K562 (cell line): ENCODE data around the gene DAPK1. TPM values are rescaled to one million over a fixed set of nuclear protein-coding genes. Genes with fewer than 3 reads are reported as not detected.

Source experiments
- ATAC-seq: fragments of 200-7000 bp; cut with Tn5 transposase; 3 replicates; pipeline ENCODE4 v1.9.1; 2020; ENCODE audit warnings: moderate library complexity
- BruUV-seq: library from RNA; stranded (reverse); fragments of 400-500 nt; replicated peaks from 2 replicates; lab custom pipeline; 2021; lab: Mats Ljungman, UMichigan
- CTCF ChIA-PET: fragments of 300-600 bp; formaldehyde crosslinking; extraction: SDS; loops from one replicate; lab custom pipeline; 2021; ENCODE audit warnings: low intra/inter-chr PET ratio; lab: Yijun Ruan, JAX
- POLR2A ChIA-PET: fragments of 300-600, 350-650 bp; sonication (Branson Sonifier 250); formaldehyde crosslinking; extraction: SDS; loops from one replicate; lab custom pipeline; 2021; ENCODE audit warnings: antibody characterized with exemption, inconsistent platforms; lab: Yijun Ruan, JAX
- DNase-seq, 4 experiments: peaks; one replicate each; pipeline versions ENCODE4 v3.0.0 to v3.0.0-alpha.2; 2011 to 2018; ENCODE audit warnings: low spot score in 3 of 4, mixed read lengths in 3 of 4; ENCODE audit errors: extremely low read depth in 1 of 4
- FAIRE-seq: peaks from 2 replicates; lab custom pipeline; 2011; peaks lifted over from hg19 to GRCh38; lab: Jason Lieb, UNC
- H2AFZ ChIP-seq: 2 replicates; pipeline ENCODE4 v1.6.0; 2011; ENCODE audit warnings: low read depth, low read length, control low read depth, inconsistent platforms
- H3K27ac ChIP-seq: fragments of 200-600 bp; 3 replicates; pipeline ENCODE4 v1.8.0; 2011; ENCODE audit warnings: low read depth, mild to moderate bottlenecking, control low read depth, inconsistent platforms, low read length, moderate library complexity, mixed read lengths; ENCODE audit errors: extremely low read depth
- H3K27me3 ChIP-seq, 2 experiments: fragments of 300-600 bp in 1 of 2; 2 replicates in 1 of 2; 3 replicates in 1 of 2; pipeline versions ENCODE4 v1.6.0 to v1.8.0; 2011; ENCODE audit warnings: inconsistent platforms in 2 of 2, low read length in 2 of 2, mild to moderate bottlenecking in 1 of 2, mixed read lengths in 1 of 2, moderate library complexity in 1 of 2; ENCODE audit not compliant: control insufficient read depth in 2 of 2, insufficient read depth in 2 of 2
- H3K36me3 ChIP-seq: fragments of 300-600 bp; 3 replicates; pipeline ENCODE4 v1.8.0; 2011; ENCODE audit warnings: mild to moderate bottlenecking, low read length, inconsistent platforms; ENCODE audit not compliant: control insufficient read depth, insufficient read depth
- H3K4me1 ChIP-seq, 2 experiments: fragments of 200-600 bp in 1 of 2; replicated peaks in 1 of 2; 2 replicates in 1 of 2; 3 replicates in 1 of 2; pipeline versions ENCODE4 v1.5.1 to v1.8.0; 2011; ENCODE audit warnings: inconsistent platforms in 2 of 2, low read length in 2 of 2, mild to moderate bottlenecking in 1 of 2, mixed read lengths in 1 of 2, moderate library complexity in 1 of 2; ENCODE audit not compliant: control insufficient read depth in 2 of 2, insufficient read depth in 2 of 2
- H3K4me2 ChIP-seq: 2 replicates; pipeline ENCODE4 v1.6.1; 2011; ENCODE audit warnings: low read length, control low read depth, inconsistent platforms, mixed read lengths; ENCODE audit not compliant: insufficient read depth
- H3K4me3 ChIP-seq: fragments of 200-600 bp; sonication (generic), shearing (Covaris generic); 2 replicates; pipeline ENCODE4 v1.5.1; 2016; ENCODE audit warnings: control low read depth, inconsistent platforms
- H3K79me2 ChIP-seq: fragments of 200-600 bp; 3 replicates; pipeline ENCODE4 v1.8.0; 2011; ENCODE audit warnings: low read length, inconsistent platforms; ENCODE audit not compliant: control insufficient read depth, insufficient read depth
- H3K9ac ChIP-seq, 2 experiments: 2 replicates each; pipeline versions ENCODE4 v1.6.0 to v1.6.1; 2011; ENCODE audit warnings: low read depth in 2 of 2, low read length in 2 of 2, control low read depth in 1 of 2, inconsistent platforms in 1 of 2, mild to moderate bottlenecking in 1 of 2, mixed read lengths in 1 of 2; ENCODE audit not compliant: insufficient read depth in 1 of 2
- H3K9me1 ChIP-seq: one replicate; pipeline ENCODE4 v1.6.0; 2011; ENCODE audit warnings: inconsistent platforms, mild to moderate bottlenecking, low read length, moderate library complexity; ENCODE audit not compliant: control insufficient read depth, insufficient read depth
- H3K9me3 ChIP-seq: replicated peaks from 2 replicates; pipeline ENCODE4 v1.5.1; 2011; ENCODE audit warnings: low read depth, low read length, inconsistent platforms; ENCODE audit not compliant: control insufficient read depth, insufficient read depth
- H4K20me1 ChIP-seq: replicated peaks from 2 replicates; pipeline ENCODE4 v1.6.1; 2011; ENCODE audit warnings: low read length, inconsistent platforms, mixed read lengths; ENCODE audit not compliant: control insufficient read depth, insufficient read depth
- WGBS: fragments of 100-300 bp; shearing (Covaris generic); methylation state at CpG from one replicate; pipeline ENCODE4 v1.1.6; 2016; ENCODE audit warnings: low coverage, mixed read lengths; ENCODE audit not compliant: insufficient coverage; ENCODE audit errors: missing lambda C conversion rate; 5-methylcytosine and 5-hydroxymethylcytosine counted together
- in situ Hi-C: fragments of 300-500 bp; cut with MboI; formaldehyde crosslinking; loops from 4 replicates; pipeline ENCODE4 v1.15.0; 2018; ENCODE audit warnings: inconsistent platforms, mixed read lengths
- intact Hi-C: fragments of 100-400 bp; cut with micrococcal nuclease; formaldehyde crosslinking; loops from 2 replicates; pipeline ENCODE4 v1.14.2; 2022
- polyA plus RNA-seq, 8 experiments: library from polyadenylated mRNA; depleted of rRNA in 4 of 8; stranded (reverse) in 5 of 8; unstranded in 3 of 8; fragments of >200 nt; fragmentation: Nextera tagmentation in 2 of 8; fragmentation: Illumina TruSeq in 1 of 8; extraction: Ambion mirVana in 2 of 8; extraction: Trizol in 1 of 8; gene quantifications; 2 replicates each; pipeline versions ENCODE4 v1.2.1 to v1.2.3, GENCODE V29; 2011 to 2014; ENCODE audit warnings: inconsistent platforms in 1 of 8, missing spikeins in 1 of 8
- total RNA-seq, 7 experiments: library from RNA; depleted of rRNA in 6 of 7; stranded (reverse); fragments of >200 nt in 6 of 7; fragmentation: Illumina TruSeq in 2 of 7; extraction: Trizol in 2 of 7; gene quantifications; 2 replicates each; pipeline versions ENCODE4 v1.2.1 to v1.2.3, GENCODE V29; 2011 to 2021; ENCODE audit warnings: low replicate concordance in 1 of 7
- TF ChIP-seq, protein P1 (sequence below): fragments of 450-650 bp; conservative IDR thresholded peaks from 2 replicates; pipeline ENCODE4 v1.6.1; 2016; ENCODE audit warnings: missing genetic modification characterization, low read depth, mild to moderate bottlenecking, missing compliant biosample characterization, moderate library complexity
- TF ChIP-seq, protein P2 (sequence below): fragments of 250-450 bp; sonication (Bioruptor Pico); IDR thresholded peaks from 2 replicates; pipeline ENCODE4 v1.5.0; 2021; ENCODE audit warnings: mild to moderate bottlenecking, borderline replicate concordance

Gene DAPK1
- total and polyA plus RNA-seq, 9 of the 15 experiments (the other 6 are each of a cell fraction or from before 2014, with no cell fraction given) = 1.7 to 26.4 (median 15.8) TPM

DNA sequence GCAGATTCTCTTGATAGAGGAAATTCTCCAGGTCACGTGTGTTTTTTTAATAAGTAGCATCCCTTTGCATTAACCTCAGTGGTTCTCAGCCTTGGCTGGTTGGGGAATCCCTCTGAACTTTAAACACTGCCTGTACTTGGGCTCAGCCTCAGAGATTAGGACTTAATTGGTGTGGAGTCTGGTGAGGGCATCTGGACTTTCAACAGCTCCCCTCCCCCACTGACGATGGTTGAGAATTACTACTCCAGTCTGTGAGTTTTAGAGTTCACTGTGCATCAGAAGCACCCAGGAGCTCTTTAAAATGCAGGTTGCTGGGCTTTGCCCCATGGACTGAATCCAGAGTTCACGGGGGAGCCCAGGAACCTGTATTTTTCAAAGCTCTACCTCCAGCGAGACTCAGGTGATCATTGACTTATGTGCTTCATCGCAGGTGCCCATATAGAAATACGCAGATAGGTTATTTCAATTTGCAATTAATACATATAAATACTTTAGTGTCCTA lies 71.4 kb downstream of the DAPK1 start:
- peaks cover 7 to 16% of the 10 kb centered on the region in 2 experiments; a peak in 4 of 5 replicates for H3K4me1 ChIP-seq
- BruUV-seq = no TSS peak
- 80% methylated on average over 6 of the region's 6 CpGs for WGBS
- DNase-seq (no peak), ATAC-seq (no peak), FAIRE-seq (no peak)
- no peak overlapping the region for H3K9ac ChIP-seq
- TF ChIP-seq, protein P1, sequence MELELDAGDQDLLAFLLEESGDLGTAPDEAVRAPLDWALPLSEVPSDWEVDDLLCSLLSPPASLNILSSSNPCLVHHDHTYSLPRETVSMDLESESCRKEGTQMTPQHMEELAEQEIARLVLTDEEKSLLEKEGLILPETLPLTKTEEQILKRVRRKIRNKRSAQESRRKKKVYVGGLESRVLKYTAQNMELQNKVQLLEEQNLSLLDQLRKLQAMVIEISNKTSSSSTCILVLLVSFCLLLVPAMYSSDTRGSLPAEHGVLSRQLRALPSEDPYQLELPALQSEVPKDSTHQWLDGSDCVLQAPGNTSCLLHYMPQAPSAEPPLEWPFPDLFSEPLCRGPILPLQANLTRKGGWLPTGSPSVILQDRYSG (tag) = no peak
- TF ChIP-seq, protein P2, sequence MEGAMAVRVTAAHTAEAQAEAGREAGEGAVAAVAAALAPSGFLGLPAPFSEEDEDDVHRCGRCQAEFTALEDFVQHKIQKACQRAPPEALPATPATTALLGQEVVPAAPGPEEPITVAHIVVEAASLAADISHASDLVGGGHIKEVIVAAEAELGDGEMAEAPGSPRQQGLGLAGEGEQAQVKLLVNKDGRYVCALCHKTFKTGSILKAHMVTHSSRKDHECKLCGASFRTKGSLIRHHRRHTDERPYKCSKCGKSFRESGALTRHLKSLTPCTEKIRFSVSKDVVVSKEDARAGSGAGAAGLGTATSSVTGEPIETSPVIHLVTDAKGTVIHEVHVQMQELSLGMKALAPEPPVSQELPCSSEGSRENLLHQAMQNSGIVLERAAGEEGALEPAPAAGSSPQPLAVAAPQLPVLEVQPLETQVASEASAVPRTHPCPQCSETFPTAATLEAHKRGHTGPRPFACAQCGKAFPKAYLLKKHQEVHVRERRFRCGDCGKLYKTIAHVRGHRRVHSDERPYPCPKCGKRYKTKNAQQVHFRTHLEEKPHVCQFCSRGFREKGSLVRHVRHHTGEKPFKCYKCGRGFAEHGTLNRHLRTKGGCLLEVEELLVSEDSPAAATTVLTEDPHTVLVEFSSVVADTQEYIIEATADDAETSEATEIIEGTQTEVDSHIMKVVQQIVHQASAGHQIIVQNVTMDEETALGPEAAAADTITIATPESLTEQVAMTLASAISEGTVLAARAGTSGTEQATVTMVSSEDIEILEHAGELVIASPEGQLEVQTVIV = no peak
- H3K9me3 ChIP-seq = no peaks in the 10 kb centered on the region
- POLR2A ChIA-PET = interaction anchor here (1.2 kb wide), 1 partner anchor 12 kb away, joined by 4 read pairs; no protein-coding TSS in a partner anchor
- peaks cover 2% of the 10 kb centered on the region; the same call in 1 of the 3 replicates for H3K79me2 ChIP-seq
- in situ Hi-C loops = no loop called here
- H3K27ac ChIP-seq = no peak overlapping the region
- H3K27me3 ChIP-seq = no peaks in the 10 kb centered on the region
- no peaks in the 10 kb centered on the region for H3K9me1 ChIP-seq
- no peaks in the 10 kb centered on the region for H3K36me3 ChIP-seq
- CTCF ChIA-PET = no interaction called here
- no peaks in the 10 kb centered on the region for H4K20me1 ChIP-seq
- H3K4me2 ChIP-seq = no peak overlapping the region
- no peak overlapping the region for H2AFZ ChIP-seq
- intact Hi-C loops = no loop called here
- no peak overlapping the region for H3K4me3 ChIP-seq
